Measurements from ENCODE around the gene PFKFB4. TPM values are rescaled to one million over a fixed set of nuclear protein-coding genes. Genes with fewer than 3 reads are reported as not detected.

Gene PFKFB4
- total RNA-seq, 2 donors from 2014 or later: 9.9 to 89.0 TPM

DNA sequence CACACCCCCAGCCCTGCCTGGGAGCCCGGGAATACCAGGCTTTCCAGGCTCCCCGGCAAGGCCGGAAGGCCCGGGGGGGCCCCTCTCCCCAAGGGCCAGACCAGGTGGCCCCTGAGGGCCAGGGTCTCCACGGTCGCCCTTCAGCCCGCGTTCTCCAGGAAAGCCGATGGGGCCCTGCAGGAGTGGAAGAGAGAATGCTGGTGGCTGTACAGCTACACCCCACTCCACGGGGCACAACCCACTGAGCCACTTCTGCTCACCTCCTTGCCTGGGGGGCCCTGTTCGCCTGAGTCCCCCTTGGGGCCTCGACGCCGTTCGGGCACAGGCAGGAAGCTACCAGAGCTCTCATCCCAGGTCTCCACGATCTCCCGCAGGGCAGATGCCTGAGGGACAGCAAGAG is 18.8 kb upstream of the PFKFB4 start:
- H3K4me1 ChIP-seq (replicated peaks): no peaks in the 10 kb centered on the region
- H3K9me3 ChIP-seq: no peaks in the 10 kb centered on the region
- DNase-seq (ENCODE audit: low spot score): no peak
- no peaks in the 10 kb centered on the region for H3K36me3 ChIP-seq
- intact Hi-C loops (cut with DNase I): no loop called here
- no peak overlapping the region for H3K27ac ChIP-seq
- no peak overlapping the region for H3K4me3 ChIP-seq
- no peak for TF ChIP-seq POLR2AphosphoS5 (IDR thresholded peaks at IDR 0.05)
- no peak for TF ChIP-seq POLR2A (IDR thresholded peaks at IDR 0.05)
- TF ChIP-seq, protein P1, sequence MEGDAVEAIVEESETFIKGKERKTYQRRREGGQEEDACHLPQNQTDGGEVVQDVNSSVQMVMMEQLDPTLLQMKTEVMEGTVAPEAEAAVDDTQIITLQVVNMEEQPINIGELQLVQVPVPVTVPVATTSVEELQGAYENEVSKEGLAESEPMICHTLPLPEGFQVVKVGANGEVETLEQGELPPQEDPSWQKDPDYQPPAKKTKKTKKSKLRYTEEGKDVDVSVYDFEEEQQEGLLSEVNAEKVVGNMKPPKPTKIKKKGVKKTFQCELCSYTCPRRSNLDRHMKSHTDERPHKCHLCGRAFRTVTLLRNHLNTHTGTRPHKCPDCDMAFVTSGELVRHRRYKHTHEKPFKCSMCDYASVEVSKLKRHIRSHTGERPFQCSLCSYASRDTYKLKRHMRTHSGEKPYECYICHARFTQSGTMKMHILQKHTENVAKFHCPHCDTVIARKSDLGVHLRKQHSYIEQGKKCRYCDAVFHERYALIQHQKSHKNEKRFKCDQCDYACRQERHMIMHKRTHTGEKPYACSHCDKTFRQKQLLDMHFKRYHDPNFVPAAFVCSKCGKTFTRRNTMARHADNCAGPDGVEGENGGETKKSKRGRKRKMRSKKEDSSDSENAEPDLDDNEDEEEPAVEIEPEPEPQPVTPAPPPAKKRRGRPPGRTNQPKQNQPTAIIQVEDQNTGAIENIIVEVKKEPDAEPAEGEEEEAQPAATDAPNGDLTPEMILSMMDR (IDR thresholded peaks at IDR 0.05): no peak
- H3K27me3 ChIP-seq (replicated peaks; ENCODE audit: insufficient read depth): no peaks in the 10 kb centered on the region
- 88% methylated on average over 15 of the region's 17 CpGs for WGBS

DNA sequence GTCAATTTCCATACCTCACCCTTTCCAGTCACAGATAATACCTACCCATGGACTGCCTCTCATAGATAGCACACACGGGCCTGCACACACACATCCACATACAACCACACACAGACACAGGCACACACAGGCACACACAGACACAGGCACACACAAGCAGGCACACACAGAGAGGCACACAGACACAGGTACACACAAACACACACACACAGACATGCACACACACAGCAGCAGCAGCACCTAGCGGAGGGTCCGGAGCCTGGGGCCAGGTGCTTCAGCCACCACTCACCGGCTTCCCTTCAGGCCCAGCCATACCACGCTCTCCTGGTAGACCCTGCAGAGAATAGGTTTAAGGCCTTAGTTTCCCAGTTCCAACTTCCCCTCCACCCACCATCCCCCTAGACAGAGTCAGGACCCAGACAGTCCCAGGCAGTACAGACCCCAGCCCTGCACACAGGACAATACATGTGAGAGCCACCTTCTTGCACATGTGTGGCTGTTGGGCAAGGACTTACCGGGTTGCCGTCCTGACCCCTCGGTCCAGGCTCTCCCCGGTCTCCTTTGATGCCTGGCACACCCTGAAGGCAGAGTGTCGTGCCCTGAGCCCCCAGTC is 17.5 kb upstream of the PFKFB4 start:
- intact Hi-C loops (cut with DNase I): no loop called here
- H3K27me3 ChIP-seq (replicated peaks; ENCODE audit: insufficient read depth): no peaks in the 10 kb centered on the region
- WGBS: 95% methylated on average over 10 of the region's 10 CpGs
- H3K27ac ChIP-seq: no peak overlapping the region
- TF ChIP-seq, protein P1 (IDR thresholded peaks at IDR 0.05): no peak
- TF ChIP-seq POLR2A (IDR thresholded peaks at IDR 0.05): no peak
- no peak for TF ChIP-seq POLR2AphosphoS5 (IDR thresholded peaks at IDR 0.05)
- H3K36me3 ChIP-seq: no peaks in the 10 kb centered on the region
- H3K9me3 ChIP-seq: no peaks in the 10 kb centered on the region
- no peak for DNase-seq (ENCODE audit: low spot score)
- H3K4me3 ChIP-seq: no peak overlapping the region
- no peaks in the 10 kb centered on the region for H3K4me1 ChIP-seq (replicated peaks)

DNA sequence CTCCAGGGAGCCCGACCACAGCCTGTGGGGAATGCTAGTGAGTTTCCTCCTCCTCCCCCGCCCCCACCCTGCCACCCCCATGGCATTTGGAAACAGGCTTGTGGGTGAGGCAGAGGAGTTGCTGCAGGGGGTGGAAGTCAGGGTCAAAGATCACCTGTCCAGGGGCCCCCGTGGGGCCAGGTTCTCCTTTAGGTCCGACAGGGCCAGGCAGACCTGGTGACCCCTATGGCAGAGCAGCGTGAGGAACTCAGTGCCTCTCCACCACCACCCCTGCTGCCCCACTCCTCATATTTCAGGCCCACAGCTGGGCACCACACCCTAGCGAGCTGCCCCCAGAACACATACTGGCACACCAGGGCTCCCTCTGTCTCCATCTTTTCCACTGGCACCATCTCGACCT is 15.9 kb upstream of the PFKFB4 start:
- TF ChIP-seq POLR2A (IDR thresholded peaks at IDR 0.05) (no peak), POLR2AphosphoS5 (IDR thresholded peaks at IDR 0.05) (no peak)
- TF ChIP-seq, protein P1 (IDR thresholded peaks at IDR 0.05): no peak
- intact Hi-C loops (cut with DNase I): no loop called here
- 82% methylated on average over 7 of the region's 7 CpGs for WGBS
- Histone ChIP-seq H3K4me3 (no peak overlapping the region), H3K27ac (no peak overlapping the region), H3K27me3 (replicated peaks; ENCODE audit: insufficient read depth) (no peaks in the 10 kb centered on the region), H3K9me3 (no peaks in the 10 kb centered on the region), H3K4me1 (replicated peaks) (no peaks in the 10 kb centered on the region), H3K36me3 (no peaks in the 10 kb centered on the region)
- DNase-seq (ENCODE audit: low spot score): no peak

DNA sequence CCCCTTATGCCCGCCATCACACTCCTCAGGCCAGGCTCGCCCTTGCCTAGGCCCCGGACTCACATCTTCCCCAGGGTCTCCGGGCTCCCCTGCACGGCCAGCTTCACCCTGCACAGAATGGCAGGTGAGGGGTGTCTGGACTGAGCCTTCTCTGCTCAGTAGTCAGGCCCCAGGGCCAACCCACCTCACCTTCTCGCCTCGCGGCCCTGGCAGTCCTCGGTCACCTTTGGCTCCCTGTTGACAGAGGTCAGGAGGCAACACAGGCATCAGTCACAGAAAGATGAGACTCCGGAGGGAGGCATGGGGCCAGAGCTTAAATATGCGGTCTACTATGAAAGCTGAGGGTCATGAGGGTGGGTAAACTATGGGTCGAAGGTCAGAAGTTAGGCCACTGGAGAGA is 15.3 kb upstream of the PFKFB4 start:
- no peak for TF ChIP-seq POLR2A (IDR thresholded peaks at IDR 0.05)

DNA sequence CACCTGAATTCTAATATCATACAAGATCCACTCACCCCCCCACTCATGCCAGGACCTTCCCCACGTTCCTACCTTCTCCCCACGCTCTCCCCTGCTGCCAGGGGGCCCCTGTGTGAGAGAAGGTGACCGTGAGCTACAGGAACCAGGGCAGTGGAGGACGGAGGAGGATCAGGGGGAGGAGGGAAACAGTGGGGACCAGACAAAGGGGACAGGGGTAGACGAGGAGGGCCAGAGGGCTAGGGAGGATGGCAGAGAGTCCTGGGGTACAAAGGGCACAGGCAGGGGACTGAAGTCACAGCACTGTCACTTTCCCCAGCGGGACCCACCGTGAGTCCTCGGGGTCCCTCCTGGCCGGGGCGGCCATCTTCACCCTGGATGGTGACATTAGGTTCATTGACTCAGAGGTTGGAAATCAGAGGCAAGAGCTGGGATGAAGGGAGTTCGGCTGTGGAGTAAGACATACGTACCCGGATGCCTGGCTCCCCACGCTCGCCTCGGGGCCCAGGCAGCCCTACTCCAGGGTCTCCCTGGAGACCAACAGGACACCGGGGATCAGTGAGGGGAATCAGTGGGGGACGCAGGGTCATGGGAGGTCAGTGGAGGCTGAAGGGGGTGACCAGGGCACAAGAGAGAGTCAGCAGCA is 13.3 kb upstream of the PFKFB4 start:
- Histone ChIP-seq H3K27ac (no peak overlapping the region), H3K36me3 (no peaks in the 10 kb centered on the region), H3K4me1 (replicated peaks) (no peaks in the 10 kb centered on the region), H3K27me3 (replicated peaks; ENCODE audit: insufficient read depth) (no peaks in the 10 kb centered on the region), H3K4me3 (no peak overlapping the region), H3K9me3 (no peaks in the 10 kb centered on the region)
- WGBS: 87% methylated on average over 18 of the region's 18 CpGs
- no peak for DNase-seq (ENCODE audit: low spot score)
- intact Hi-C loops (cut with DNase I): no loop called here
- no peak for TF ChIP-seq POLR2A (IDR thresholded peaks at IDR 0.05)
- TF ChIP-seq POLR2AphosphoS5 (IDR thresholded peaks at IDR 0.05): no peak
- TF ChIP-seq, protein P1 (IDR thresholded peaks at IDR 0.05): no peak

More for the DNA sequence above, 15.3 kb upstream of the PFKFB4 start:
- DNase-seq (ENCODE audit: low spot score): no peak
- intact Hi-C loops (cut with DNase I): no loop called here
- WGBS: 86% methylated on average over 8 of the region's 12 CpGs
- H3K27ac ChIP-seq: no peak overlapping the region
- H3K4me3 ChIP-seq: no peak overlapping the region
- H3K4me1 ChIP-seq (replicated peaks): no peaks in the 10 kb centered on the region
- no peaks in the 10 kb centered on the region for H3K9me3 ChIP-seq
- H3K27me3 ChIP-seq (replicated peaks; ENCODE audit: insufficient read depth): no peaks in the 10 kb centered on the region
- H3K36me3 ChIP-seq: no peaks in the 10 kb centered on the region
